Measurements from ENCODE around the gene TBCCD1. TPM values are rescaled to one million over a fixed set of nuclear protein-coding genes. Genes with fewer than 3 reads are reported as not detected.
A peak's percentile ranks its signal among the peaks of the same experiment; 100 is the strongest.

The TBCCD1 gene
- 6.4 TPM for total RNA-seq

- DNase-seq (ENCODE audit: low spot score) (peak; percentile 97), ATAC-seq (peak; percentile 82)
These were observed at the start of gene TBCCD1 for GRCh38 chr3:186567072-186567921. Gene TBCCD1, minus strand, starts transcription at chr3:186567339. Its CDS starts 3,010 bp downstream, at chr3:186564329.

GRCh38 chr3:186616299-186616617 lies 49.1 kb upstream of the TBCCD1 start:
- DNase-seq (ENCODE audit: low spot score) = no peak
- ATAC-seq = no peak

- peak; percentile 68 for ATAC-seq
- DNase-seq (ENCODE audit: low spot score) = peak; percentile 83
These were observed 47.7 kb upstream of the TBCCD1 start for GRCh38 chr3:186614597-186615483.

GRCh38 chr3:186614266-186614596 lies 47.1 kb upstream of the TBCCD1 start:
- DNase-seq (ENCODE audit: low spot score) = no peak
- ATAC-seq = no peak

- DNase-seq (ENCODE audit: low spot score) (no peak), ATAC-seq (no peak)
These were observed 46.6 kb upstream of the TBCCD1 start for GRCh38 chr3:186613637-186614265.

GRCh38 chr3:186612721-186613636 lies 45.8 kb upstream of the TBCCD1 start, which contains the start of gene AHSG:
Gene AHSG, plus strand, starts transcription at chr3:186613060. Its CDS starts 82 bp downstream, at chr3:186613142.
- DNase-seq (ENCODE audit: low spot score) (peak; percentile 89), ATAC-seq (peak; percentile 61)

- DNase-seq (ENCODE audit: low spot score) (peak; percentile 57), ATAC-seq (peak; percentile 12)
These were observed 44.9 kb upstream of the TBCCD1 start for GRCh38 chr3:186612065-186612464.

GRCh38 chr3:186609247-186609868 lies 42.2 kb upstream of the TBCCD1 start:
- no peak for DNase-seq (ENCODE audit: low spot score)

GRCh38 chr3:186608624-186609215 lies 41.6 kb upstream of the TBCCD1 start:
- ATAC-seq (peak; percentile 3), DNase-seq (ENCODE audit: low spot score) (no peak)

More at GRCh38 chr3:186609247-186609868, 42.2 kb upstream of the TBCCD1 start:
- ATAC-seq = peak; percentile 52

GRCh38 chr3:186605561-186606545 lies 38.7 kb upstream of the TBCCD1 start:
- DNase-seq (ENCODE audit: low spot score) (no peak), ATAC-seq (peak; percentile 59)

GRCh38 chr3:186605078-186605477 lies 37.9 kb upstream of the TBCCD1 start:
- ATAC-seq (no peak), DNase-seq (ENCODE audit: low spot score) (no peak)

- ATAC-seq = no peak
- DNase-seq (ENCODE audit: low spot score) = no peak
These were observed 36.0 kb upstream of the TBCCD1 start for GRCh38 chr3:186603159-186603558.

- ATAC-seq (no peak), DNase-seq (ENCODE audit: low spot score) (no peak)
These were observed 33.8 kb upstream of the TBCCD1 start for GRCh38 chr3:186600896-186601295.

GRCh38 chr3:186599785-186600166 lies 32.6 kb upstream of the TBCCD1 start:
- DNase-seq (ENCODE audit: low spot score) (no peak), ATAC-seq (peak; percentile 26)

- ATAC-seq (peak; percentile 79), DNase-seq (ENCODE audit: low spot score) (peak; percentile 83)
These were observed 32.1 kb upstream of the TBCCD1 start for GRCh38 chr3:186599142-186599784.

GRCh38 chr3:186598794-186599141 lies 31.6 kb upstream of the TBCCD1 start:
- no peak for ATAC-seq
- DNase-seq (ENCODE audit: low spot score) = no peak

- ATAC-seq (peak; percentile 49), DNase-seq (ENCODE audit: low spot score) (peak; percentile 73)
These were observed 31.1 kb upstream of the TBCCD1 start for GRCh38 chr3:186598108-186598784.

Data from left lobe of liver (tissue), 2 donors.